Kidney (tissue), 14 donors: ENCODE results near the gene MCEE. TPM values are rescaled to one million over a fixed set of nuclear protein-coding genes. Genes with fewer than 3 reads are reported as not detected.
"Not testable (repeated sequence)": the region's sequence is repeated elsewhere in the genome, so short reads cannot be mapped to it uniquely, and the experiment has no call there.

ENCODE experiments used
- DNase-seq, 5 donors: peaks; one replicate each; pipeline ENCODE4 v3.0.0-alpha.2; 2013 to 2020
- FAIRE-seq: peaks from 2 replicates; lab custom pipeline; 2012; peaks lifted over from hg19 to GRCh38; lab: Jason Lieb, UNC
- H3K27ac ChIP-seq, 2 donors: one replicate each; pipeline ENCODE4 v1.7.0; 2013; ENCODE audit warnings: low read depth in 2 of 2, low read length in 2 of 2, inconsistent platforms in 1 of 2
- H3K27me3 ChIP-seq: one replicate; pipeline ENCODE4 v1.7.1; 2013; ENCODE audit warnings: low read length, inconsistent platforms; ENCODE audit not compliant: control insufficient read depth, insufficient read depth
- H3K36me3 ChIP-seq, 3 donors: one replicate each; pipeline versions ENCODE4 v1.7.0 to v1.7.1; 2013; ENCODE audit warnings: low read length in 3 of 3, control low read depth in 1 of 3, inconsistent platforms in 1 of 3; ENCODE audit not compliant: insufficient read depth in 3 of 3, control insufficient read depth in 2 of 3
- H3K4me1 ChIP-seq, 3 donors: one replicate each; pipeline versions ENCODE4 v1.7.0 to v1.7.1; 2013; ENCODE audit warnings: low read length in 3 of 3, inconsistent platforms in 1 of 3, low read depth in 1 of 3; ENCODE audit not compliant: control insufficient read depth in 2 of 3, insufficient read depth in 2 of 3
- H3K4me3 ChIP-seq, 3 donors: one replicate each; pipeline versions ENCODE4 v1.7.0 to v1.8.1; 2013; ENCODE audit warnings: low read length in 3 of 3, control low read depth in 1 of 3, inconsistent platforms in 1 of 3
- H3K9ac ChIP-seq, 3 donors: one replicate each; pipeline versions ENCODE4 v1.7.0 to v1.7.1; 2013; ENCODE audit warnings: low read length in 3 of 3, control low read depth in 1 of 3, inconsistent platforms in 1 of 3
- H3K9me3 ChIP-seq, 3 donors: one replicate each; pipeline versions ENCODE4 v1.7.0 to v1.7.1; 2013; ENCODE audit warnings: low read length in 3 of 3, control low read depth in 1 of 3, inconsistent platforms in 1 of 3; ENCODE audit not compliant: control insufficient read depth in 2 of 3, insufficient read depth in 1 of 3
- CTCF ChIP-seq: IDR thresholded peaks from 3 replicates; pipeline ENCODE4 v1.5.1; 2012; ENCODE audit warnings: mild to moderate bottlenecking, moderate library complexity, borderline replicate concordance; ENCODE audit not compliant: insufficient read depth; ENCODE audit errors: extremely low read depth
- intact Hi-C: fragments of 100-400 bp; cut with DNase I; formaldehyde crosslinking; loops from one replicate; pipeline ENCODE4 v1.11.1; 2022
- polyA plus RNA-seq: library from polyadenylated mRNA; stranded (reverse); fragments of 350-450 nt; fragmentation: Illumina TruSeq; extraction: RNeasy Lipid Tissue Mini Kit (QIAGEN cat#74804); gene quantifications from one replicate; pipeline ENCODE4 v1.2.3, GENCODE V29; 2014; ENCODE audit warnings: low read depth, low replicate concordance; ENCODE audit not compliant: insufficient read depth
- total RNA-seq: library from RNA; stranded (reverse); fragmentation: NEBNext Ultra II Directional; extraction: Animal tissue kit (Norgen Biotek cat#: 25700); gene quantifications from one replicate; pipeline ENCODE4 v1.2.1, GENCODE V29; 2021
- donor health status: control.
- donor health status: control.
- donor health status: control.
- donor health status: control.
- donor health status: control.
- donor health status: DM: yes; HTN: yes; CAD: no.
- donor health status: Normal renal cell carcinoma (clear cell type).

Gene MCEE
- total and polyA plus RNA-seq, 2 donors from 2014 or later, result 20.3 to 29.0 TPM

GRCh38 chr2:71101656-71102055 is 28.4 kb downstream of the MCEE start:
- intact Hi-C loops, result no loop called here
- H3K4me3 ChIP-seq, result no peak overlapping the region
- H3K27ac ChIP-seq, result no peak overlapping the region
- no peaks in the 10 kb centered on the region for H3K4me1 ChIP-seq
- H3K27me3 ChIP-seq, result no peaks in the 10 kb centered on the region
- no peak overlapping the region for H3K9ac ChIP-seq
- TF ChIP-seq CTCF, result no peak
- no peaks in the 10 kb centered on the region for H3K9me3 ChIP-seq
- DNase-seq, result no peak
- no peaks in the 10 kb centered on the region for H3K36me3 ChIP-seq
- FAIRE-seq, result no peak

- Histone ChIP-seq H3K36me3 (no peaks in the 10 kb centered on the region), H3K4me3 (no peak overlapping the region), H3K27me3 (no peaks in the 10 kb centered on the region), H3K9ac (no peak overlapping the region), H3K9me3 (no peaks in the 10 kb centered on the region), H3K4me1 (no peaks in the 10 kb centered on the region), H3K27ac (no peak overlapping the region)
- FAIRE-seq, result peak; percentile 39
- peak; percentile 64 for TF ChIP-seq CTCF
- intact Hi-C loops, result no loop called here
- DNase-seq, result peak in 3 of 5 donors; percentile 24 to 59 (median 38)
These were observed 29.6 kb downstream of the MCEE start for GRCh38 chr2:71100195-71100964.

- DNase-seq, result peak in 1 of 5 donors; percentile 43
- H3K36me3 ChIP-seq, H3K9me3 ChIP-seq, FAIRE-seq, H3K4me1 ChIP-seq, H3K9ac ChIP-seq, H3K4me3 ChIP-seq, H3K27me3 ChIP-seq, H3K27ac ChIP-seq, intact Hi-C loops: not testable (repeated sequence)
These were observed 37.4 kb downstream of the MCEE start for GRCh38 chr2:71092491-71093260.

GRCh38 chr2:71091808-71092207 is 38.2 kb downstream of the MCEE start:
- not testable (repeated sequence) for DNase-seq

GRCh38 chr2:71089475-71089874 is 40.6 kb downstream of the MCEE start:
- FAIRE-seq, H3K4me3 ChIP-seq, H3K27me3 ChIP-seq, H3K27ac ChIP-seq, intact Hi-C loops, H3K4me1 ChIP-seq, DNase-seq, H3K9me3 ChIP-seq, H3K36me3 ChIP-seq, H3K9ac ChIP-seq: not testable (repeated sequence)

More at GRCh38 chr2:71091808-71092207, 38.2 kb downstream of the MCEE start:
- FAIRE-seq, intact Hi-C loops, H3K9me3 ChIP-seq, H3K27ac ChIP-seq, H3K27me3 ChIP-seq, H3K4me1 ChIP-seq, H3K36me3 ChIP-seq, H3K9ac ChIP-seq, H3K4me3 ChIP-seq: not testable (repeated sequence)

- H3K9ac ChIP-seq, H3K4me3 ChIP-seq, H3K9me3 ChIP-seq, H3K27me3 ChIP-seq, FAIRE-seq, DNase-seq, H3K27ac ChIP-seq, H3K36me3 ChIP-seq, intact Hi-C loops, H3K4me1 ChIP-seq: not testable (repeated sequence)
These were observed 44.6 kb downstream of the MCEE start for GRCh38 chr2:71085325-71086003.
